HG03135 (cell line): Measurements from ENCODE around the gene FOXD2.

Source experiments
- ATAC-seq: cut with Tn5 transposase; IDR thresholded peaks from one replicate; pipeline ENCODE4 v1.9.1; 2021; ENCODE audit warnings: mild to moderate bottlenecking, moderate library complexity; ENCODE audit not compliant: unreplicated experiment

FOXD2 gene

GRCh38 chr1:47437447-47438164, at the start of gene FOXD2:
FOXD2 (plus strand) TSS chr1:47438044; CDS start chr1:47438136, 92 bp downstream.
- ATAC-seq, result peak; percentile 79

- ATAC-seq, result peak; percentile 64
Observed at GRCh38 chr1:47388891-47389238, 49.0 kb upstream of the FOXD2 start.

- ATAC-seq, result no peak
Observed at GRCh38 chr1:47389731-47390130, 48.1 kb upstream of the FOXD2 start.

GRCh38 chr1:47390843-47391242, 47.0 kb upstream of the FOXD2 start:
- ATAC-seq, result no peak

GRCh38 chr1:47393141-47393540, 44.7 kb upstream of the FOXD2 start:
- no peak for ATAC-seq

GRCh38 chr1:47395433-47395832, 42.4 kb upstream of the FOXD2 start:
- no peak for ATAC-seq

GRCh38 chr1:47396671-47397196, 41.1 kb upstream of the FOXD2 start:
- ATAC-seq, result no peak

- no peak for ATAC-seq
Observed at GRCh38 chr1:47399138-47399845, 38.6 kb upstream of the FOXD2 start.

GRCh38 chr1:47399846-47400155, 38.0 kb upstream of the FOXD2 start:
- no peak for ATAC-seq

- no peak for ATAC-seq
Observed at GRCh38 chr1:47401761-47402160, 36.1 kb upstream of the FOXD2 start.

- ATAC-seq, result no peak
Observed at GRCh38 chr1:47402591-47402990, 35.3 kb upstream of the FOXD2 start.

GRCh38 chr1:47403321-47403910, 34.4 kb upstream of the FOXD2 start:
- ATAC-seq, result no peak

- ATAC-seq, result no peak
Observed at GRCh38 chr1:47405697-47406096, 32.1 kb upstream of the FOXD2 start.

GRCh38 chr1:47406966-47407365, 30.9 kb upstream of the FOXD2 start:
- ATAC-seq, result no peak

- no peak for ATAC-seq
Observed at GRCh38 chr1:47407481-47407880, 30.4 kb upstream of the FOXD2 start.

- ATAC-seq, result no peak
Observed at GRCh38 chr1:47409311-47410067, 28.4 kb upstream of the FOXD2 start.

GRCh38 chr1:47410068-47410455, 27.8 kb upstream of the FOXD2 start:
- ATAC-seq, result no peak

- ATAC-seq, result no peak
Observed at GRCh38 chr1:47411436-47411835, 26.4 kb upstream of the FOXD2 start.

- no peak for ATAC-seq
Observed at GRCh38 chr1:47412437-47412836, 25.4 kb upstream of the FOXD2 start.

GRCh38 chr1:47415728-47416318, 22.0 kb upstream of the FOXD2 start, which contains the start of gene FOXE3:
FOXE3 (plus strand) TSS chr1:47416285; CDS start chr1:47416316, 31 bp downstream.
- ATAC-seq, result no peak
